Lower lobe of right lung (tissue), 2 donors: ENCODE data around the gene SF3A2. TPM values are rescaled to one million over a fixed set of nuclear protein-coding genes. Genes with fewer than 3 reads are reported as not detected.

Source experiments
- ATAC-seq, 2 donors: fragments of 200-7000 bp; cut with Tn5 transposase; one replicate each; pipeline ENCODE4 v1.9.1; 2020 to 2022; ENCODE audit warnings: mild to moderate bottlenecking in 2 of 2, moderate library complexity in 2 of 2
- DNase-seq: peaks from one replicate; pipeline ENCODE4 v3.0.0-alpha.2; 2020
- H3K27ac ChIP-seq: fragments of 200-600 bp; one replicate; pipeline ENCODE4 v1.8.0; 2022
- H3K27me3 ChIP-seq: fragments of 200-600 bp; one replicate; pipeline ENCODE4 v1.8.0; 2022; ENCODE audit warnings: low read depth
- H3K36me3 ChIP-seq: fragments of 200-600 bp; one replicate; pipeline ENCODE4 v1.8.0; 2022; ENCODE audit warnings: mild to moderate bottlenecking
- H3K4me1 ChIP-seq: fragments of 200-600 bp; one replicate; pipeline ENCODE4 v1.8.0; 2022
- H3K4me3 ChIP-seq: fragments of 200-600 bp; one replicate; pipeline ENCODE4 v1.8.0; 2022; ENCODE audit warnings: mild to moderate bottlenecking
- H3K9me3 ChIP-seq: fragments of 200-600 bp; one replicate; pipeline ENCODE4 v1.8.0; 2022
- CTCF ChIP-seq: fragments of 200-600 bp; IDR thresholded peaks from one replicate; pipeline ENCODE4 v1.8.0; 2022; ENCODE audit warnings: antibody characterized with exemption, mild to moderate bottlenecking
- intact Hi-C: fragments of 100-400 bp; cut with DNase I; formaldehyde crosslinking; loops from one replicate; pipeline ENCODE4 v1.11.0; 2022
- total RNA-seq: library from RNA; stranded (reverse); fragmentation: NEBNext Ultra II Directional; extraction: Animal tissue kit (Norgen Biotek cat#: 25700); gene quantifications from one replicate; pipeline ENCODE4 v1.2.1, GENCODE V29; 2021
- donor health status: DM: no; HTN: yes; CAD: no; lungs with severe emphysema.

Gene SF3A2
- total RNA-seq, 1 donor from 2014 or later = 55.6 TPM

- H3K27me3 ChIP-seq = no peaks in the 10 kb centered on the region
- H3K9me3 ChIP-seq = no peaks in the 10 kb centered on the region
- intact Hi-C loops = no loop called here
- peaks cover 76% of the 10 kb centered on the region for H3K4me1 ChIP-seq
- peak overlapping the region; percentile 99 for H3K27ac ChIP-seq
- no peak for TF ChIP-seq CTCF
- ATAC-seq = no peak
- H3K36me3 ChIP-seq = peaks cover 37% of the 10 kb centered on the region
- no peak for DNase-seq
- peak overlapping the region; percentile 92 for H3K4me3 ChIP-seq
Measured at GRCh38 chr19:2271234-2272103, 34.8 kb downstream of the SF3A2 start.

GRCh38 chr19:2273356-2274184 lies 36.9 kb downstream of the SF3A2 start:
- Histone ChIP-seq H3K4me1 (peaks cover 55% of the 10 kb centered on the region), H3K27me3 (no peaks in the 10 kb centered on the region), H3K36me3 (peaks cover 47% of the 10 kb centered on the region), H3K27ac (peak overlapping the region; percentile 74), H3K9me3 (no peaks in the 10 kb centered on the region), H3K4me3 (peak overlapping the region; percentile 40)
- TF ChIP-seq CTCF = peak; percentile 96
- intact Hi-C loops = no loop called here
- ATAC-seq (peak; percentile 34 to 41), DNase-seq (peak; percentile 84)

GRCh38 chr19:2274185-2274711 lies 37.6 kb downstream of the SF3A2 start:
- Histone ChIP-seq H3K9me3 (no peaks in the 10 kb centered on the region), H3K4me1 (peaks cover 52% of the 10 kb centered on the region), H3K27me3 (no peaks in the 10 kb centered on the region), H3K27ac (peak overlapping the region; percentile 74), H3K36me3 (peaks cover 47% of the 10 kb centered on the region), H3K4me3 (peak overlapping the region; percentile 40)
- intact Hi-C loops = no loop called here
- TF ChIP-seq CTCF = no peak
- ATAC-seq (no peak), DNase-seq (no peak)

- H3K36me3 ChIP-seq = peaks cover 47% of the 10 kb centered on the region
- intact Hi-C loops = no loop called here
- H3K27ac ChIP-seq = peak overlapping the region; percentile 11
- no peak overlapping the region for H3K4me3 ChIP-seq
- H3K27me3 ChIP-seq = no peaks in the 10 kb centered on the region
- H3K9me3 ChIP-seq = no peaks in the 10 kb centered on the region
- ATAC-seq (peak; percentile 34 to 41), DNase-seq (peak; percentile 80)
- H3K4me1 ChIP-seq = peaks cover 52% of the 10 kb centered on the region
- TF ChIP-seq CTCF = peak; percentile 56
Measured at GRCh38 chr19:2274931-2275535, 38.4 kb downstream of the SF3A2 start.
